SH-SY5Y (cell line): ENCODE data around the gene GOLGA3.

ENCODE experiments used
- GATA2 ChIP-seq: IDR thresholded peaks from 2 replicates; pipeline ENCODE4 v1.6.1; 2011; ENCODE audit warnings: mild to moderate bottlenecking, low read depth, low read length
- GATA3 ChIP-seq: IDR thresholded peaks from 2 replicates; pipeline ENCODE4 v1.6.1; 2011; ENCODE audit warnings: low read depth, mild to moderate bottlenecking, low read length, moderate library complexity

DNA sequence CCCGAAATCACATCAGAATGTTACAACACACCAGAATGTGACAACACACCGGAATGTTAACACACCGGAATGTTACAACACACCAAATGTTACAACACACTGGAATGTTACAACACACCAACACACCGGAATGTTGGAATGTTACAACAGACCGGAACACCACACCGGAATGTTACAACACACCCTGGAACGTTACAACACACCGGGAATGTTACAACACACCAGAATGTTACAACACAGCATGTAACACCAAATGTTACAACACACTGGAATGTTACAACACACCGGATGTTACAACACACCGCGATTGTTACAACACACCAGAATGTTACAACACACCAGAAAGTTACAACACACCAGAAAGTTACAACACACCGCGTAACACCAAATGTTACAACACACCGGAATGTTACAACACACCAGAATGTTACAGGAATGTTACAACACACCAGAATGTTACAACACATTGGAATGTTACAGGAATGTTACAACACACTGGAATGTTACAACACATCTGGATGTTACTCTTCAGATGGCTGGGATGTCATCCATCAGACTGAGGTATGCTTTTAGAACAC, 37.7 kb upstream of the GOLGA3 start:
- TF ChIP-seq GATA2 (no peak), GATA3 (no peak)
